GM12878 (cell line): ENCODE data around the gene DNAJC16.

ENCODE experiments used
- CREM ChIP-seq: IDR thresholded peaks from 2 replicates; pipeline ENCODE4 v1.6.1; 2014; ENCODE audit warnings: antibody characterized with exemption, low read depth
- EZH2 ChIP-seq: IDR thresholded peaks from 2 replicates; pipeline ENCODE4 v1.6.1; 2012; ENCODE audit warnings: low read depth, mild to moderate bottlenecking, control low read depth, inconsistent platforms, low read length, borderline replicate concordance; ENCODE audit not compliant: control insufficient read depth
- HDGF ChIP-seq: fragments of 450-650 bp; IDR thresholded peaks from 2 replicates; pipeline ENCODE4 v1.6.1; 2016; ENCODE audit warnings: antibody characterized with exemption
- JUND ChIP-seq: IDR thresholded peaks from 2 replicates; pipeline ENCODE4 v1.6.1; 2012; ENCODE audit warnings: low read depth, mild to moderate bottlenecking, low read length, improper control_type of control experiment, moderate library complexity
- KLF5 ChIP-seq: fragments of 450-650 bp; IDR thresholded peaks from 2 replicates; pipeline ENCODE4 v1.6.1; 2014; ENCODE audit warnings: mild to moderate bottlenecking; ENCODE audit not compliant: partially characterized antibody
- SIX5 ChIP-seq: IDR thresholded peaks from 2 replicates; pipeline ENCODE4 v1.6.1; 2011; ENCODE audit warnings: mild to moderate bottlenecking, low read depth, low read length, moderate library complexity; ENCODE audit not compliant: severe bottlenecking
- SMAD1 ChIP-seq: fragments of 450-650 bp; IDR thresholded peaks from 2 replicates; pipeline ENCODE4 v1.6.1; 2018; ENCODE audit warnings: mild to moderate bottlenecking, low read depth; ENCODE audit not compliant: partially characterized antibody
- SPI1 ChIP-seq: IDR thresholded peaks from 2 replicates; pipeline ENCODE4 v1.6.1; 2011; ENCODE audit warnings: low read depth, mild to moderate bottlenecking, low read length, moderate library complexity, borderline replicate concordance; ENCODE audit not compliant: insufficient read depth
- ZNF207 ChIP-seq: fragments of 450-650 bp; IDR thresholded peaks from 2 replicates; pipeline ENCODE4 v1.6.1; 2014; ENCODE audit warnings: antibody characterized with exemption, mild to moderate bottlenecking, borderline replicate concordance
- TF ChIP-seq, protein P1 (sequence below), 3 experiments: IDR thresholded peaks in 2 of 3; conservative IDR thresholded peaks in 1 of 3; 2 replicates each; pipeline ENCODE4 v1.5.1; 2011; ENCODE audit warnings: low read depth in 3 of 3, low read length in 3 of 3, mild to moderate bottlenecking in 3 of 3, control low read depth in 2 of 3, moderate library complexity in 2 of 3, inconsistent platforms in 1 of 3, mixed read lengths in 1 of 3; ENCODE audit not compliant: control insufficient read depth in 2 of 3, insufficient read depth in 1 of 3; ENCODE audit errors: extremely low read depth in 1 of 3
- TF ChIP-seq, protein P2 (sequence below): fragments of 450-650 bp; IDR thresholded peaks from 2 replicates; pipeline ENCODE4 v1.6.1; 2017; ENCODE audit warnings: antibody characterized with exemption, mild to moderate bottlenecking, moderate library complexity

- TF ChIP-seq EZH2 (no peak), HDGF (no peak), KLF5 (no peak), JUND (no peak), CREM (no peak), SIX5 (no peak), SMAD1 (no peak), SPI1 (no peak), ZNF207 (no peak)
- TF ChIP-seq, protein P1, sequence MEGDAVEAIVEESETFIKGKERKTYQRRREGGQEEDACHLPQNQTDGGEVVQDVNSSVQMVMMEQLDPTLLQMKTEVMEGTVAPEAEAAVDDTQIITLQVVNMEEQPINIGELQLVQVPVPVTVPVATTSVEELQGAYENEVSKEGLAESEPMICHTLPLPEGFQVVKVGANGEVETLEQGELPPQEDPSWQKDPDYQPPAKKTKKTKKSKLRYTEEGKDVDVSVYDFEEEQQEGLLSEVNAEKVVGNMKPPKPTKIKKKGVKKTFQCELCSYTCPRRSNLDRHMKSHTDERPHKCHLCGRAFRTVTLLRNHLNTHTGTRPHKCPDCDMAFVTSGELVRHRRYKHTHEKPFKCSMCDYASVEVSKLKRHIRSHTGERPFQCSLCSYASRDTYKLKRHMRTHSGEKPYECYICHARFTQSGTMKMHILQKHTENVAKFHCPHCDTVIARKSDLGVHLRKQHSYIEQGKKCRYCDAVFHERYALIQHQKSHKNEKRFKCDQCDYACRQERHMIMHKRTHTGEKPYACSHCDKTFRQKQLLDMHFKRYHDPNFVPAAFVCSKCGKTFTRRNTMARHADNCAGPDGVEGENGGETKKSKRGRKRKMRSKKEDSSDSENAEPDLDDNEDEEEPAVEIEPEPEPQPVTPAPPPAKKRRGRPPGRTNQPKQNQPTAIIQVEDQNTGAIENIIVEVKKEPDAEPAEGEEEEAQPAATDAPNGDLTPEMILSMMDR (IDR thresholded peaks at IDR 0.05 in 2 of 3, conservative IDR thresholded peaks at IDR 0.05 in 1 of 3; ENCODE audit: control insufficient read depth in 2 of 3, extremely low read depth in 1 of 3, insufficient read depth in 1 of 3, low read depth in 3 of 3, low read length in 3 of 3): no peak
- TF ChIP-seq, protein P2, sequence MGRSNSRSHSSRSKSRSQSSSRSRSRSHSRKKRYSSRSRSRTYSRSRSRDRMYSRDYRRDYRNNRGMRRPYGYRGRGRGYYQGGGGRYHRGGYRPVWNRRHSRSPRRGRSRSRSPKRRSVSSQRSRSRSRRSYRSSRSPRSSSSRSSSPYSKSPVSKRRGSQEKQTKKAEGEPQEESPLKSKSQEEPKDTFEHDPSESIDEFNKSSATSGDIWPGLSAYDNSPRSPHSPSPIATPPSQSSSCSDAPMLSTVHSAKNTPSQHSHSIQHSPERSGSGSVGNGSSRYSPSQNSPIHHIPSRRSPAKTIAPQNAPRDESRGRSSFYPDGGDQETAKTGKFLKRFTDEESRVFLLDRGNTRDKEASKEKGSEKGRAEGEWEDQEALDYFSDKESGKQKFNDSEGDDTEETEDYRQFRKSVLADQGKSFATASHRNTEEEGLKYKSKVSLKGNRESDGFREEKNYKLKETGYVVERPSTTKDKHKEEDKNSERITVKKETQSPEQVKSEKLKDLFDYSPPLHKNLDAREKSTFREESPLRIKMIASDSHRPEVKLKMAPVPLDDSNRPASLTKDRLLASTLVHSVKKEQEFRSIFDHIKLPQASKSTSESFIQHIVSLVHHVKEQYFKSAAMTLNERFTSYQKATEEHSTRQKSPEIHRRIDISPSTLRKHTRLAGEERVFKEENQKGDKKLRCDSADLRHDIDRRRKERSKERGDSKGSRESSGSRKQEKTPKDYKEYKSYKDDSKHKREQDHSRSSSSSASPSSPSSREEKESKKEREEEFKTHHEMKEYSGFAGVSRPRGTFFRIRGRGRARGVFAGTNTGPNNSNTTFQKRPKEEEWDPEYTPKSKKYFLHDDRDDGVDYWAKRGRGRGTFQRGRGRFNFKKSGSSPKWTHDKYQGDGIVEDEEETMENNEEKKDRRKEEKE: no peak
These were observed 22.2 kb upstream of the DNAJC16 start for GRCh38 chr1:15504436-15504835.
